Activated effector memory CD4-positive, alpha-beta T cell treated with anti-CD3 and anti-CD28 coated beads, Interleukin-2, amount 50 U/mL, for 16 hours (primary cell): ENCODE results near the gene MXD1.

Source experiments
- DNase-seq: peaks from one replicate; pipeline ENCODE4 v3.0.0-alpha.2; 2020

The MXD1 gene

GRCh38 chr2:69955029-69955428, 40.1 kb downstream of the MXD1 start:
- no peak for DNase-seq

GRCh38 chr2:69956475-69956979, 41.6 kb downstream of the MXD1 start:
- DNase-seq = no peak

- DNase-seq = peak; percentile 34
These were observed 43.1 kb downstream of the MXD1 start for GRCh38 chr2:69957965-69958364.

GRCh38 chr2:69958480-69958879, 43.6 kb downstream of the MXD1 start:
- peak; percentile 22 for DNase-seq

GRCh38 chr2:69959425-69959824, 44.5 kb downstream of the MXD1 start:
- peak; percentile 9 for DNase-seq

- no peak for DNase-seq
These were observed 45.9 kb downstream of the MXD1 start for GRCh38 chr2:69960821-69961220.

GRCh38 chr2:69961496-69961895, 46.6 kb downstream of the MXD1 start, which contains the start of gene ASPRV1:
Gene ASPRV1, minus strand, starts transcription at chr2:69961631. Its CDS starts 195 bp downstream, at chr2:69961436.
- peak; percentile 42 for DNase-seq

- peak; percentile 57 for DNase-seq
These were observed 48.2 kb downstream of the MXD1 start for GRCh38 chr2:69962986-69963730.

- peak; percentile 59 for DNase-seq
These were observed 49.5 kb downstream of the MXD1 start for GRCh38 chr2:69964353-69964841.

GRCh38 chr2:69965756-69966445, 51.0 kb downstream of the MXD1 start:
- peak; percentile 33 for DNase-seq

- no peak for DNase-seq
These were observed 51.6 kb downstream of the MXD1 start for GRCh38 chr2:69966496-69966895.

GRCh38 chr2:69968609-69969008, 53.7 kb downstream of the MXD1 start:
- no peak for DNase-seq

GRCh38 chr2:69969126-69969983, 54.4 kb downstream of the MXD1 start:
- no peak for DNase-seq

- DNase-seq = no peak
These were observed 55.1 kb downstream of the MXD1 start for GRCh38 chr2:69969991-69970390.

GRCh38 chr2:69972822-69973221, 57.9 kb downstream of the MXD1 start:
- DNase-seq = no peak

GRCh38 chr2:69973335-69973735, 58.4 kb downstream of the MXD1 start:
- no peak for DNase-seq

GRCh38 chr2:69975136-69975852, 60.4 kb downstream of the MXD1 start:
- DNase-seq = no peak

GRCh38 chr2:69975853-69976462, 61.0 kb downstream of the MXD1 start:
- no peak for DNase-seq

- no peak for DNase-seq
These were observed 62.3 kb downstream of the MXD1 start for GRCh38 chr2:69977186-69977585.

GRCh38 chr2:69977906-69978482, 63.1 kb downstream of the MXD1 start:
- no peak for DNase-seq
